Measurements from ENCODE around the gene USP22. TPM values are rescaled to one million over a fixed set of nuclear protein-coding genes. Genes with fewer than 3 reads are reported as not detected.

Gene USP22
- total and polyA plus RNA-seq, 2 of the 13 experiments (the other 11 are each of a cell fraction or from before 2014, with no cell fraction given): 98.0 to 130 TPM

- no peak overlapping the region for H3K4me2 ChIP-seq (ENCODE audit: low read depth, low read length)
- no peaks in the 10 kb centered on the region for H3K79me2 ChIP-seq (ENCODE audit: insufficient read depth, low read length)
- no peak overlapping the region for H3K4me3 ChIP-seq (replicated peaks in 1 of 3; ENCODE audit: insufficient read depth in 1 of 3, low read depth in 2 of 3, low read length in 3 of 3)
- DNase-seq (ENCODE audit: low spot score) (no peak), FAIRE-seq (no peak), ATAC-seq (peak; percentile 47; the same call in 2 of the 3 replicates)
- no peak overlapping the region for H3K9ac ChIP-seq (ENCODE audit: insufficient read depth, low read depth, low read length)
- ChIA-PET CTCF (ENCODE audit: low intra/inter-chr PET ratio, low total read pairs) (no interaction called here), POLR2A (no interaction called here)
- H3K27me3 ChIP-seq (ENCODE audit: control insufficient read depth in 1 of 2, insufficient read depth in 2 of 2, low read length in 2 of 2): no peaks in the 10 kb centered on the region
- in situ Hi-C loops (cut with HindIII; ENCODE audit: extremely low pct_ligation_motif_present, low pct_unique_long_range_greater_than_20kb) (no loop called here), intact Hi-C loops (cut with micrococcal nuclease; ENCODE audit: unreplicated experiment) (no loop called here)
- no peaks in the 10 kb centered on the region for H4K20me1 ChIP-seq (ENCODE audit: insufficient read depth, low read length)
- H3K36me3 ChIP-seq (replicated peaks in 1 of 2; ENCODE audit: control insufficient read depth in 1 of 2, insufficient read depth in 2 of 2, low read length in 2 of 2): peaks cover 4 to 6% of the 10 kb centered on the region in 2 experiments; a peak in 3 of 5 replicates
- no TSS peak for BruUV-seq (replicated peaks)
- WGBS (ENCODE audit: low lambda C conversion rate): 62% methylated on average over 3 of the region's 3 CpGs
- H3K27ac ChIP-seq (ENCODE audit: extremely low read length, insufficient read depth, low read length): no peak overlapping the region
- no peak overlapping the region for H2AFZ ChIP-seq (ENCODE audit: low read length)
- no peaks in the 10 kb centered on the region for H3K9me3 ChIP-seq (ENCODE audit: low read length)
- TF ChIP-seq CBX5 (CRISPR knock-in tag; IDR thresholded peaks at IDR 0.05; ENCODE audit: borderline replicate concordance): no peak
- TF ChIP-seq TFE3 (CRISPR knock-in tag; IDR thresholded peaks at IDR 0.05): no peak
- TF ChIP-seq NR2F1 (CRISPR knock-in tag; IDR thresholded peaks at IDR 0.05): no peak
- no peak for TF ChIP-seq XRCC5 (optimal IDR thresholded peaks at IDR 0.05; ENCODE audit: low read length)
- H3K4me1 ChIP-seq (ENCODE audit: insufficient read depth, low read length): peaks cover 11% of the 10 kb centered on the region; the same call in 1 of the 2 replicates
Observed at GRCh38 chr17:20983359-20983637, 59.5 kb downstream of the USP22 start.

GRCh38 chr17:20982589-20983358, 60.0 kb downstream of the USP22 start:
- H3K27me3 ChIP-seq (ENCODE audit: control insufficient read depth in 1 of 2, insufficient read depth in 2 of 2, low read length in 2 of 2): no peaks in the 10 kb centered on the region
- H3K27ac ChIP-seq (ENCODE audit: extremely low read length, insufficient read depth, low read length): no peak overlapping the region
- intact Hi-C loops (cut with micrococcal nuclease; ENCODE audit: unreplicated experiment) (no loop called here), in situ Hi-C loops (cut with HindIII; ENCODE audit: extremely low pct_ligation_motif_present, low pct_unique_long_range_greater_than_20kb) (no loop called here)
- DNase-seq (ENCODE audit: low spot score) (no peak), FAIRE-seq (no peak), ATAC-seq (no peak)
- 80% methylated on average over 17 of the region's 17 CpGs for WGBS (ENCODE audit: low lambda C conversion rate)
- no peaks in the 10 kb centered on the region for H4K20me1 ChIP-seq (ENCODE audit: insufficient read depth, low read length)
- POLR2A ChIA-PET: no interaction called here
- H3K9me3 ChIP-seq (ENCODE audit: low read length): no peaks in the 10 kb centered on the region
- peaks cover 4 to 6% of the 10 kb centered on the region in 2 experiments; a peak in 3 of 5 replicates for H3K36me3 ChIP-seq (replicated peaks in 1 of 2; ENCODE audit: control insufficient read depth in 1 of 2, insufficient read depth in 2 of 2, low read length in 2 of 2)
- no peak overlapping the region for H2AFZ ChIP-seq (ENCODE audit: low read length)
- no peaks in the 10 kb centered on the region for H3K79me2 ChIP-seq (ENCODE audit: insufficient read depth, low read length)
- H3K4me2 ChIP-seq (ENCODE audit: low read depth, low read length): no peak overlapping the region
- CTCF ChIA-PET (ENCODE audit: low intra/inter-chr PET ratio, low total read pairs): no interaction called here
- no peak overlapping the region for H3K9ac ChIP-seq (ENCODE audit: insufficient read depth, low read depth, low read length)
- H3K4me3 ChIP-seq (replicated peaks in 1 of 3; ENCODE audit: insufficient read depth in 1 of 3, low read depth in 2 of 3, low read length in 3 of 3): no peak overlapping the region
- peaks cover 16% of the 10 kb centered on the region for H3K4me1 ChIP-seq (ENCODE audit: insufficient read depth, low read length)
- BruUV-seq (replicated peaks): no TSS peak
- TF ChIP-seq ATF1 (CRISPR knock-in tag; IDR thresholded peaks at IDR 0.05): no peak
- TF ChIP-seq ARID4A (CRISPR knock-in tag; IDR thresholded peaks at IDR 0.05; ENCODE audit: borderline replicate concordance): no peak
- no peak for TF ChIP-seq MXD1 (CRISPR knock-in tag; IDR thresholded peaks at IDR 0.05)
- TF ChIP-seq FOXP1 (IDR thresholded peaks at IDR 0.05): no peak
- no peak for TF ChIP-seq FOXP1 (CRISPR knock-in tag; IDR thresholded peaks at IDR 0.05)
- TF ChIP-seq, protein P1, sequence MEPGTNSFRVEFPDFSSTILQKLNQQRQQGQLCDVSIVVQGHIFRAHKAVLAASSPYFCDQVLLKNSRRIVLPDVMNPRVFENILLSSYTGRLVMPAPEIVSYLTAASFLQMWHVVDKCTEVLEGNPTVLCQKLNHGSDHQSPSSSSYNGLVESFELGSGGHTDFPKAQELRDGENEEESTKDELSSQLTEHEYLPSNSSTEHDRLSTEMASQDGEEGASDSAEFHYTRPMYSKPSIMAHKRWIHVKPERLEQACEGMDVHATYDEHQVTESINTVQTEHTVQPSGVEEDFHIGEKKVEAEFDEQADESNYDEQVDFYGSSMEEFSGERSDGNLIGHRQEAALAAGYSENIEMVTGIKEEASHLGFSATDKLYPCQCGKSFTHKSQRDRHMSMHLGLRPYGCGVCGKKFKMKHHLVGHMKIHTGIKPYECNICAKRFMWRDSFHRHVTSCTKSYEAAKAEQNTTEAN (CRISPR knock-in tag; conservative IDR thresholded peaks at IDR 0.05): no peak
- no peak for TF ChIP-seq ZNF792 (CRISPR knock-in tag; IDR thresholded peaks at IDR 0.05)
